WTC11 (cell line): ENCODE results near the gene LARGE1. TPM values are rescaled to one million over a fixed set of nuclear protein-coding genes. Genes with fewer than 3 reads are reported as not detected.

Experiments used
- ATAC-seq: fragments of 200-7000 bp; cut with Tn5 transposase; 2 replicates; pipeline ENCODE4 v1.10.0; 2021; ENCODE audit warnings: mild to moderate bottlenecking, moderate library complexity
- CTCF ChIA-PET: fragments of 300-600 bp; sonication (Branson Sonifier 250); formaldehyde crosslinking; loops from one replicate; lab custom pipeline; 2021; ENCODE audit warnings: antibody characterized with exemption; lab: Charles Lee
- POLR2A ChIA-PET: fragments of 350-600 bp; sonication (Branson Sonifier 250); formaldehyde crosslinking; loops from one replicate; lab custom pipeline; 2021; ENCODE audit warnings: antibody characterized with exemption; lab: Charles Lee
- DNase-seq: peaks from one replicate; pipeline ENCODE4 v3.0.0; 2021; ENCODE audit warnings: low spot score
- H3K27ac Mint-ChIP-seq: 2 replicates; pipeline ENCODE4 v1.8.0; 2021; ENCODE audit warnings: mixed read lengths
- H3K27me3 Mint-ChIP-seq: 2 replicates; pipeline ENCODE4 v1.8.0; 2021; ENCODE audit warnings: low read depth, mild to moderate bottlenecking, moderate library complexity, mixed read lengths
- H3K36me3 Mint-ChIP-seq: 2 replicates; pipeline ENCODE4 v1.8.0; 2021; ENCODE audit warnings: mixed read lengths
- H3K4me1 Mint-ChIP-seq: 2 replicates; pipeline ENCODE4 v1.8.0; 2022; ENCODE audit warnings: mixed read lengths
- H3K4me3 Mint-ChIP-seq: 2 replicates; pipeline ENCODE4 v1.8.0; 2021; ENCODE audit warnings: mild to moderate bottlenecking, moderate library complexity, mixed read lengths
- H3K9me3 Mint-ChIP-seq: 2 replicates; pipeline ENCODE4 v1.8.0; 2021; ENCODE audit warnings: mixed read lengths
- E2F1 ChIP-seq: sonication (generic); formaldehyde crosslinking; IDR thresholded peaks from 2 replicates; pipeline ENCODE4 v1.8.0; 2022; ENCODE audit warnings: mild to moderate bottlenecking, missing genetic modification reagents
- FOXK1 ChIP-seq: sonication (generic); formaldehyde crosslinking; IDR thresholded peaks from 2 replicates; pipeline ENCODE4 v1.8.0; 2022; ENCODE audit warnings: mild to moderate bottlenecking, moderate library complexity, missing genetic modification reagents
- FOXP4 ChIP-seq: sonication (generic); formaldehyde crosslinking; IDR thresholded peaks from 2 replicates; pipeline ENCODE4 v1.8.0; 2022; ENCODE audit warnings: mild to moderate bottlenecking, missing genetic modification reagents
- NFE2L1 ChIP-seq: sonication (generic); formaldehyde crosslinking; IDR thresholded peaks from 2 replicates; pipeline ENCODE4 v1.8.1; 2023; ENCODE audit warnings: missing genetic modification reagents
- NR3C1 ChIP-seq: sonication (generic); formaldehyde crosslinking; conservative IDR thresholded peaks from 2 replicates; pipeline ENCODE4 v1.8.1; 2023; ENCODE audit warnings: low read depth, mild to moderate bottlenecking, missing genetic modification reagents
- OVOL2 ChIP-seq: fragments of 250-450 bp; sonication (Bioruptor Pico); IDR thresholded peaks from 2 replicates; pipeline ENCODE4 v1.9.0; 2021; ENCODE audit warnings: mild to moderate bottlenecking, borderline replicate concordance
- STAT6 ChIP-seq: sonication (generic); formaldehyde crosslinking; conservative IDR thresholded peaks from 2 replicates; pipeline ENCODE4 v1.8.1; 2023; ENCODE audit warnings: mild to moderate bottlenecking, low read depth, missing genetic modification reagents, moderate library complexity
- TEAD4 ChIP-seq: sonication (generic); formaldehyde crosslinking; IDR thresholded peaks from 2 replicates; pipeline ENCODE4 v1.8.0; 2022; ENCODE audit warnings: mild to moderate bottlenecking, missing genetic modification reagents
- ZNF138 ChIP-seq: sonication (generic); formaldehyde crosslinking; conservative IDR thresholded peaks from 2 replicates; pipeline ENCODE4 v1.8.1; 2022; ENCODE audit warnings: mild to moderate bottlenecking, moderate library complexity, missing genetic modification reagents
- ZNF232 ChIP-seq: sonication (generic); formaldehyde crosslinking; IDR thresholded peaks from 2 replicates; pipeline ENCODE4 v1.8.0; 2022; ENCODE audit warnings: mild to moderate bottlenecking, missing genetic modification reagents
- ZNF396 ChIP-seq: fragments of 250-450 bp; sonication (Bioruptor Pico); IDR thresholded peaks from 2 replicates; pipeline ENCODE4 v1.8.0; 2021; ENCODE audit warnings: mild to moderate bottlenecking, moderate library complexity, borderline replicate concordance
- total RNA-seq: library from RNA; stranded (reverse); gene quantifications from 3 replicates; pipeline ENCODE4 v1.2.3, GENCODE V29; 2021
- TF ChIP-seq, protein P1 (sequence below): sonication (generic); formaldehyde crosslinking; IDR thresholded peaks from 2 replicates; pipeline ENCODE4 v1.8.1; 2022; ENCODE audit warnings: low read depth, missing genetic modification reagents, borderline replicate concordance
- TF ChIP-seq, protein P2 (sequence below): sonication (generic); formaldehyde crosslinking; IDR thresholded peaks from 2 replicates; pipeline ENCODE4 v1.8.1; 2022; ENCODE audit warnings: low read depth, mild to moderate bottlenecking, moderate library complexity, missing genetic modification reagents, borderline replicate concordance
- TF ChIP-seq, protein P3 (sequence below): sonication (generic); formaldehyde crosslinking; IDR thresholded peaks from 2 replicates; pipeline ENCODE4 v1.8.1; 2022; ENCODE audit warnings: mild to moderate bottlenecking, moderate library complexity, missing genetic modification reagents

LARGE1 gene
- total RNA-seq, 1 experiment from 2014 or later, result 72.6 TPM

GRCh38 chr22:33535937-33536875 lies 384.1 kb downstream of the LARGE1 start:
- H3K27ac Mint-ChIP-seq, result no peak overlapping the region
- ChIA-PET POLR2A (no interaction called here), CTCF (no interaction called here)
- H3K4me3 Mint-ChIP-seq, result no peak overlapping the region
- peaks cover 3% of the 10 kb centered on the region; the same call in 1 of the 2 replicates for H3K36me3 Mint-ChIP-seq
- no peak for DNase-seq
- no peaks in the 10 kb centered on the region for H3K4me1 Mint-ChIP-seq
- no peak for ATAC-seq
- H3K9me3 Mint-ChIP-seq, result no peaks in the 10 kb centered on the region
- H3K27me3 Mint-ChIP-seq, result no peaks in the 10 kb centered on the region
- TF ChIP-seq NR3C1 (CRISPR knock-in tag) (no peak), FOXP4 (CRISPR knock-in tag) (no peak)

DNA sequence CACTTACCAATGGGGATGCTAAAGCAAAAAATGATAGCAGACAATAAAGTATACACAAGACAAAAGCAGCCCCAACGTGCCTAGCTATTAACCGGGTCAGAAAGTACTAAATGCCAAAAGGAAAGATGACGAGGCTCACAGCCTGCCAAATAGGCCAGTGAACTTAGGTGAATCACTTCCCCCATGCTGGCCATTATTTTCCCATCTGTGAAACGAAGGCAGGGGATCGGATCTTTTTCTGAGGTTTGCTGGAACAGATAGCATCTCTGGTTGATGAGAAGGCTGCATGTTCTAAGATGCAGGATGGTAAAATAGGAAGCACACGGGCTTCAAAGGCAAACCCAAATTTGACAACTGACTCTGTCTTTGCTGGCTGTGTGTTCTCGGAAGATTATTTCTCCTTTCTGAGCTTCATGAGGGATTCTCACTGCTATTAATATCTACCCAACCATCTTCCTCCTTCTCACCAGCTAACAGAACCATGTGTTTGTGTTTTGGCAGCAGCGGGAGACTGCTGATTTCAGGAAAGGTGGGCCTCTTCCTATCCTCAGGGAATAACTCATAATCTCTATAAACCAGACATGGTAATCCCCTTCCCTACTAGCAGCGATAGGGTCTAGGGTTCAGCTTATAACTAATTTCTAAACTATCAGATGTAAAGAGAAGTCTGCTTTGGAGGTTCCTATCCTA lies 390.7 kb downstream of the LARGE1 start:
- ATAC-seq (no peak), DNase-seq (no peak)
- H3K4me3 Mint-ChIP-seq, result no peak overlapping the region
- TF ChIP-seq OVOL2 (CRISPR knock-in tag) (no peak), FOXK1 (CRISPR knock-in tag) (no peak), ZNF138 (CRISPR knock-in tag) (no peak), NFE2L1 (no peak), TEAD4 (CRISPR knock-in tag) (no peak), ZNF396 (CRISPR knock-in tag) (no peak), ZNF232 (CRISPR knock-in tag) (no peak), STAT6 (CRISPR knock-in tag) (no peak), E2F1 (CRISPR knock-in tag) (no peak)
- TF ChIP-seq, protein P1, sequence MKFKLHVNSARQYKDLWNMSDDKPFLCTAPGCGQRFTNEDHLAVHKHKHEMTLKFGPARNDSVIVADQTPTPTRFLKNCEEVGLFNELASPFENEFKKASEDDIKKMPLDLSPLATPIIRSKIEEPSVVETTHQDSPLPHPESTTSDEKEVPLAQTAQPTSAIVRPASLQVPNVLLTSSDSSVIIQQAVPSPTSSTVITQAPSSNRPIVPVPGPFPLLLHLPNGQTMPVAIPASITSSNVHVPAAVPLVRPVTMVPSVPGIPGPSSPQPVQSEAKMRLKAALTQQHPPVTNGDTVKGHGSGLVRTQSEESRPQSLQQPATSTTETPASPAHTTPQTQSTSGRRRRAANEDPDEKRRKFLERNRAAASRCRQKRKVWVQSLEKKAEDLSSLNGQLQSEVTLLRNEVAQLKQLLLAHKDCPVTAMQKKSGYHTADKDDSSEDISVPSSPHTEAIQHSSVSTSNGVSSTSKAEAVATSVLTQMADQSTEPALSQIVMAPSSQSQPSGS (CRISPR knock-in tag), result no peak
- TF ChIP-seq, protein P2, sequence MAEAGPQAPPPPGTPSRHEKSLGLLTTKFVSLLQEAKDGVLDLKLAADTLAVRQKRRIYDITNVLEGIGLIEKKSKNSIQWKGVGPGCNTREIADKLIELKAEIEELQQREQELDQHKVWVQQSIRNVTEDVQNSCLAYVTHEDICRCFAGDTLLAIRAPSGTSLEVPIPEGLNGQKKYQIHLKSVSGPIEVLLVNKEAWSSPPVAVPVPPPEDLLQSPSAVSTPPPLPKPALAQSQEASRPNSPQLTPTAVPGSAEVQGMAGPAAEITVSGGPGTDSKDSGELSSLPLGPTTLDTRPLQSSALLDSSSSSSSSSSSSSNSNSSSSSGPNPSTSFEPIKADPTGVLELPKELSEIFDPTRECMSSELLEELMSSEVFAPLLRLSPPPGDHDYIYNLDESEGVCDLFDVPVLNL, result no peak
- TF ChIP-seq, protein P3, sequence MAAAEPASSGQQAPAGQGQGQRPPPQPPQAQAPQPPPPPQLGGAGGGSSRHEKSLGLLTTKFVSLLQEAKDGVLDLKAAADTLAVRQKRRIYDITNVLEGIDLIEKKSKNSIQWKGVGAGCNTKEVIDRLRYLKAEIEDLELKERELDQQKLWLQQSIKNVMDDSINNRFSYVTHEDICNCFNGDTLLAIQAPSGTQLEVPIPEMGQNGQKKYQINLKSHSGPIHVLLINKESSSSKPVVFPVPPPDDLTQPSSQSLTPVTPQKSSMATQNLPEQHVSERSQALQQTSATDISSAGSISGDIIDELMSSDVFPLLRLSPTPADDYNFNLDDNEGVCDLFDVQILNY (CRISPR knock-in tag), result no peak
- CTCF ChIA-PET, result interaction anchor here (1.2 to 1.3 kb wide), 2 partner anchors 9 to 11 kb away, joined by 3 to 9 read pairs (median 6); no protein-coding TSS in a partner anchor
- H3K9me3 Mint-ChIP-seq, result no peaks in the 10 kb centered on the region
- H3K36me3 Mint-ChIP-seq, result peaks cover 3% of the 10 kb centered on the region; the same call in 1 of the 2 replicates
- peaks cover 16% of the 10 kb centered on the region for H3K4me1 Mint-ChIP-seq
- no peak overlapping the region; the same call in 1 of the 2 replicates for H3K27ac Mint-ChIP-seq
- POLR2A ChIA-PET, result no interaction called here
- H3K27me3 Mint-ChIP-seq, result no peaks in the 10 kb centered on the region
